ENCODE measurements around the gene NSMCE1. TPM values are rescaled to one million over a fixed set of nuclear protein-coding genes. Genes with fewer than 3 reads are reported as not detected.

Gene NSMCE1
- total RNA-seq, 1 donor from 2014 or later: 33.3 TPM

- no peak for DNase-seq (ENCODE audit: extremely low spot score, unreplicated experiment)
- Mint-ChIP-seq H3K36me3 (no peaks in the 10 kb centered on the region), H3K27me3 (peaks cover 48% of the 10 kb centered on the region), H3K4me3 (peak overlapping the region; percentile 90), H3K9me3 (no peaks in the 10 kb centered on the region), H3K4me1 (ENCODE audit: unreplicated experiment) (peaks cover 29% of the 10 kb centered on the region), H3K27ac (peak overlapping the region; percentile 37)
- TF ChIP-seq, protein P1, sequence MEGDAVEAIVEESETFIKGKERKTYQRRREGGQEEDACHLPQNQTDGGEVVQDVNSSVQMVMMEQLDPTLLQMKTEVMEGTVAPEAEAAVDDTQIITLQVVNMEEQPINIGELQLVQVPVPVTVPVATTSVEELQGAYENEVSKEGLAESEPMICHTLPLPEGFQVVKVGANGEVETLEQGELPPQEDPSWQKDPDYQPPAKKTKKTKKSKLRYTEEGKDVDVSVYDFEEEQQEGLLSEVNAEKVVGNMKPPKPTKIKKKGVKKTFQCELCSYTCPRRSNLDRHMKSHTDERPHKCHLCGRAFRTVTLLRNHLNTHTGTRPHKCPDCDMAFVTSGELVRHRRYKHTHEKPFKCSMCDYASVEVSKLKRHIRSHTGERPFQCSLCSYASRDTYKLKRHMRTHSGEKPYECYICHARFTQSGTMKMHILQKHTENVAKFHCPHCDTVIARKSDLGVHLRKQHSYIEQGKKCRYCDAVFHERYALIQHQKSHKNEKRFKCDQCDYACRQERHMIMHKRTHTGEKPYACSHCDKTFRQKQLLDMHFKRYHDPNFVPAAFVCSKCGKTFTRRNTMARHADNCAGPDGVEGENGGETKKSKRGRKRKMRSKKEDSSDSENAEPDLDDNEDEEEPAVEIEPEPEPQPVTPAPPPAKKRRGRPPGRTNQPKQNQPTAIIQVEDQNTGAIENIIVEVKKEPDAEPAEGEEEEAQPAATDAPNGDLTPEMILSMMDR (conservative IDR thresholded peaks at IDR 0.05): no peak
Measured at GRCh38 chr16:27314986-27315332, 46.4 kb upstream of the NSMCE1 start.

GRCh38 chr16:27314161-27314723 lies 45.7 kb upstream of the NSMCE1 start:
- DNase-seq (ENCODE audit: extremely low spot score, unreplicated experiment): no peak
- TF ChIP-seq, protein P1 (conservative IDR thresholded peaks at IDR 0.05): no peak

GRCh38 chr16:27313422-27314160 lies 45.0 kb upstream of the NSMCE1 start, which contains the start of gene IL4R:
Gene IL4R, plus strand, starts transcription at chr16:27313974. Its CDS starts 26,230 bp downstream, at chr16:27340204.
- Mint-ChIP-seq H3K27me3 (peaks cover 51% of the 10 kb centered on the region), H3K27ac (peak within 1 kb of the TSS; percentile 84), H3K9me3 (no peaks in the 10 kb centered on the region), H3K4me1 (ENCODE audit: unreplicated experiment) (peaks cover 23% of the 10 kb centered on the region), H3K4me3 (peak within 1 kb of the TSS; percentile 94), H3K36me3 (no peaks in the 10 kb centered on the region)
- TF ChIP-seq, protein P1 (conservative IDR thresholded peaks at IDR 0.05): no peak
- DNase-seq (ENCODE audit: extremely low spot score, unreplicated experiment): no peak

More at GRCh38 chr16:27314161-27314723, 45.7 kb upstream of the NSMCE1 start:
- Mint-ChIP-seq H3K27ac (peak overlapping the region; percentile 76), H3K27me3 (peaks cover 48% of the 10 kb centered on the region), H3K9me3 (no peaks in the 10 kb centered on the region), H3K4me1 (ENCODE audit: unreplicated experiment) (peaks cover 29% of the 10 kb centered on the region), H3K4me3 (peak overlapping the region; percentile 90), H3K36me3 (no peaks in the 10 kb centered on the region)

DNA sequence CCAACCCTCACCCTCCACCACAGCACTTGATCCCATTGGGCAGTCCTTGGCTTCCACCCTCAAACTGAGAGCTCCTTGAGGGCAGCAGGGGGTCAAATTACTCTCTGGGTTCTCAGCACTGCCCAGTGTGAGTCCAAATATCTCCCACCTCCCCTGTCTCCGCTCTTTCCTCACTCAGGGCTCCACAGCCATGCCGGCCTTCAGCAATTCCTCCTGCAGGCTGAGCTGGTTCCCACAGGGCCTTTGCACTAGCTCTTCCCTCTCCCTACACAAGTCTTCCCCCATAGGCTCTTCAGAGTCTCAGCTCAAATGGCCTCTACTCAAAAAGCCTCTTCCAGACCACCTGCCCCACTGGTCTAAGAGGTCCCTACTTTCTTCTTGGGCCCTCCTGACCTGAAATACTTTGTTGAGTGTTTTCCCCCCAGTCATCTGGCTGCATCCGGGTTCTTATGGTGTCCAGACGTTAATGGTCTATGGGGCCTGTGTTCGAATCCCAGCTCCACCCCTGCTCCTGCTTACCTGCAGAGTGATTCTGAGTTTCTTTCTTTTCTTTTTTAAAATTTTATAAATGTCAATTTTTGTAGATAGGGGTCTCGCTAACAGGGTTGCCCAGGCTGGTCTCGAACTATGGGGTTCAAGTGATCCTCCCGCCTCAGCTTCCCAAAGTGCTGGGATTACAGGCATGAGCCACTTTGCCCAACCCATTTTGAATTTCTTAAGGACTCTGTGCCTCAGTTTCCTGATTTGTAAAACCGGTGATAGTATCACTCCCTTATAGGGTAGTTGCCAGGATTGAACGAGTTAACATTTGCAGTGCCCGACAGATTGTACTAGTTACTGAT lies 44.2 kb upstream of the NSMCE1 start:
- DNase-seq (ENCODE audit: extremely low spot score, unreplicated experiment): no peak
- H3K9me3 Mint-ChIP-seq: no peaks in the 10 kb centered on the region
- H3K27me3 Mint-ChIP-seq: peaks cover 51% of the 10 kb centered on the region
- H3K4me1 Mint-ChIP-seq (ENCODE audit: unreplicated experiment): peaks cover 17% of the 10 kb centered on the region
- no peaks in the 10 kb centered on the region for H3K36me3 Mint-ChIP-seq
- TF ChIP-seq, protein P1 (conservative IDR thresholded peaks at IDR 0.05): no peak
- H3K27ac Mint-ChIP-seq: peak overlapping the region; percentile 84
- peak overlapping the region; percentile 94 for H3K4me3 Mint-ChIP-seq

GRCh38 chr16:27311897-27312303 lies 43.3 kb upstream of the NSMCE1 start:
- Mint-ChIP-seq H3K27ac (no peak overlapping the region), H3K36me3 (no peaks in the 10 kb centered on the region), H3K27me3 (peaks cover 46% of the 10 kb centered on the region), H3K4me1 (ENCODE audit: unreplicated experiment) (peaks cover 17% of the 10 kb centered on the region), H3K4me3 (peak overlapping the region; percentile 57), H3K9me3 (no peaks in the 10 kb centered on the region)
- no peak for DNase-seq (ENCODE audit: extremely low spot score, unreplicated experiment)
- TF ChIP-seq, protein P1 (conservative IDR thresholded peaks at IDR 0.05): no peak
